Adipocyte (in vitro differentiated cells): ENCODE results near the gene FGFR1OP2.

Experiments used
- DNase-seq: peaks from one replicate; pipeline ENCODE4 v3.0.0-alpha.2; 2015; ENCODE audit warnings: low read depth
- H3K27me3 ChIP-seq: replicated peaks from 2 replicates; pipeline ENCODE4 v1.7.0; 2013; ENCODE audit warnings: mild to moderate bottlenecking, low read length, moderate library complexity; ENCODE audit not compliant: control insufficient read depth, insufficient read depth
- H3K36me3 ChIP-seq: 2 replicates; pipeline ENCODE4 v1.7.0; 2013; ENCODE audit warnings: low read length, mild to moderate bottlenecking, moderate library complexity; ENCODE audit not compliant: control insufficient read depth, insufficient read depth, severe bottlenecking
- H3K4me1 ChIP-seq: 2 replicates; pipeline ENCODE4 v1.7.0; 2013; ENCODE audit warnings: mild to moderate bottlenecking, low read length, moderate library complexity; ENCODE audit not compliant: control insufficient read depth, insufficient read depth
- H3K4me3 ChIP-seq: 2 replicates; pipeline ENCODE4 v1.7.0; 2013; ENCODE audit warnings: mild to moderate bottlenecking, low read length, moderate library complexity
- H3K9ac ChIP-seq: 2 replicates; pipeline ENCODE4 v1.7.0; 2013; ENCODE audit warnings: mild to moderate bottlenecking, low read length, moderate library complexity
- H3K9me3 ChIP-seq: 2 replicates; pipeline ENCODE4 v1.7.0; 2013; ENCODE audit warnings: mild to moderate bottlenecking, low read length, moderate library complexity; ENCODE audit not compliant: control insufficient read depth

Gene FGFR1OP2

GRCh38 chr12:27003421-27004381, 65.4 kb downstream of the FGFR1OP2 start:
- H3K9ac ChIP-seq, result no peak overlapping the region
- no peaks in the 10 kb centered on the region for H3K27me3 ChIP-seq
- peaks cover 6% of the 10 kb centered on the region for H3K36me3 ChIP-seq
- H3K4me1 ChIP-seq, result peaks cover 6% of the 10 kb centered on the region
- no peaks in the 10 kb centered on the region for H3K9me3 ChIP-seq
- no peak overlapping the region for H3K4me3 ChIP-seq
- DNase-seq, result no peak

GRCh38 chr12:27005495-27005894, 67.2 kb downstream of the FGFR1OP2 start:
- Histone ChIP-seq H3K4me3 (no peak overlapping the region), H3K36me3 (peaks cover 4% of the 10 kb centered on the region), H3K4me1 (peaks cover 6% of the 10 kb centered on the region), H3K9me3 (no peaks in the 10 kb centered on the region), H3K27me3 (no peaks in the 10 kb centered on the region), H3K9ac (no peak overlapping the region)
- DNase-seq, result no peak

GRCh38 chr12:27006797-27007467, 68.7 kb downstream of the FGFR1OP2 start:
- H3K9ac ChIP-seq, result no peak overlapping the region
- no peaks in the 10 kb centered on the region for H3K9me3 ChIP-seq
- no peaks in the 10 kb centered on the region for H3K27me3 ChIP-seq
- no peak overlapping the region for H3K4me3 ChIP-seq
- H3K4me1 ChIP-seq, result peaks cover 6% of the 10 kb centered on the region
- no peak for DNase-seq
- peaks cover under 1% of the 10 kb centered on the region for H3K36me3 ChIP-seq

- Histone ChIP-seq H3K9me3 (no peaks in the 10 kb centered on the region), H3K27me3 (no peaks in the 10 kb centered on the region), H3K36me3 (no peaks in the 10 kb centered on the region), H3K4me1 (peaks cover 6% of the 10 kb centered on the region), H3K4me3 (no peak overlapping the region), H3K9ac (no peak overlapping the region)
- no peak for DNase-seq
These were observed 69.8 kb downstream of the FGFR1OP2 start for GRCh38 chr12:27008081-27008480.

GRCh38 chr12:27009881-27010301, 71.6 kb downstream of the FGFR1OP2 start:
- no peak for DNase-seq
- H3K4me3 ChIP-seq, result no peak overlapping the region
- H3K9me3 ChIP-seq, result no peaks in the 10 kb centered on the region
- peaks cover 14% of the 10 kb centered on the region for H3K4me1 ChIP-seq
- H3K36me3 ChIP-seq, result no peaks in the 10 kb centered on the region
- H3K27me3 ChIP-seq, result no peaks in the 10 kb centered on the region
- no peak overlapping the region for H3K9ac ChIP-seq

GRCh38 chr12:27012239-27012981, 74.1 kb downstream of the FGFR1OP2 start:
- DNase-seq, result no peak

GRCh38 chr12:27012982-27013255, 74.6 kb downstream of the FGFR1OP2 start:
- H3K9ac ChIP-seq, result peak overlapping the region; percentile 93
- H3K4me3 ChIP-seq, result no peak overlapping the region
- H3K27me3 ChIP-seq, result no peaks in the 10 kb centered on the region
- DNase-seq, result no peak
- no peaks in the 10 kb centered on the region for H3K36me3 ChIP-seq
- peaks cover 10% of the 10 kb centered on the region for H3K4me1 ChIP-seq
- H3K9me3 ChIP-seq, result no peaks in the 10 kb centered on the region

More at GRCh38 chr12:27012239-27012981, 74.1 kb downstream of the FGFR1OP2 start:
- Histone ChIP-seq H3K36me3 (no peaks in the 10 kb centered on the region), H3K9ac (no peak overlapping the region), H3K9me3 (no peaks in the 10 kb centered on the region), H3K4me3 (no peak overlapping the region), H3K27me3 (no peaks in the 10 kb centered on the region), H3K4me1 (peaks cover 10% of the 10 kb centered on the region)

GRCh38 chr12:27013611-27014084, 75.4 kb downstream of the FGFR1OP2 start:
- H3K36me3 ChIP-seq, result no peaks in the 10 kb centered on the region
- peak overlapping the region; percentile 99 for H3K4me3 ChIP-seq
- peaks cover 10% of the 10 kb centered on the region for H3K4me1 ChIP-seq
- H3K9me3 ChIP-seq, result no peaks in the 10 kb centered on the region
- H3K27me3 ChIP-seq, result no peaks in the 10 kb centered on the region
- H3K9ac ChIP-seq, result peak overlapping the region; percentile 93
- DNase-seq, result peak; percentile 56

GRCh38 chr12:27014085-27014858, 76.0 kb downstream of the FGFR1OP2 start, which contains the start of gene TM7SF3:
Gene TM7SF3 (minus strand): TSS chr12:27014384. CDS start chr12:27014168, 216 bp downstream.
- Histone ChIP-seq H3K4me1 (peaks cover 10% of the 10 kb centered on the region), H3K27me3 (no peaks in the 10 kb centered on the region), H3K9me3 (no peaks in the 10 kb centered on the region), H3K9ac (peak within 1 kb of the TSS; percentile 93), H3K36me3 (no peaks in the 10 kb centered on the region), H3K4me3 (peak within 1 kb of the TSS; percentile 99)
- peak; percentile 97 for DNase-seq

- Histone ChIP-seq H3K9ac (peak overlapping the region; percentile 93), H3K27me3 (no peaks in the 10 kb centered on the region), H3K9me3 (no peaks in the 10 kb centered on the region), H3K4me1 (peaks cover 10% of the 10 kb centered on the region), H3K36me3 (no peaks in the 10 kb centered on the region), H3K4me3 (peak overlapping the region; percentile 99)
- DNase-seq, result no peak
These were observed 76.8 kb downstream of the FGFR1OP2 start for GRCh38 chr12:27014859-27015729.
